HFF-Myc (cell line): ENCODE data around the gene IQSEC1.

Experiments used
- DNase-seq: peaks from one replicate; pipeline ENCODE4 v3.0.0-alpha.2; 2011; ENCODE audit warnings: low read depth; ENCODE audit errors: extremely low read depth
- H3K4me3 ChIP-seq: replicated peaks from 2 replicates; pipeline ENCODE4 v1.5.1; 2011; ENCODE audit warnings: low read depth, mild to moderate bottlenecking, control low read depth, low read length
- TF ChIP-seq, protein P1 (sequence below): IDR thresholded peaks from 2 replicates; pipeline ENCODE4 v1.5.1; 2012; ENCODE audit warnings: mild to moderate bottlenecking, low read depth, low read length, control low read depth; ENCODE audit errors: missing control alignments

The IQSEC1 gene

DNA sequence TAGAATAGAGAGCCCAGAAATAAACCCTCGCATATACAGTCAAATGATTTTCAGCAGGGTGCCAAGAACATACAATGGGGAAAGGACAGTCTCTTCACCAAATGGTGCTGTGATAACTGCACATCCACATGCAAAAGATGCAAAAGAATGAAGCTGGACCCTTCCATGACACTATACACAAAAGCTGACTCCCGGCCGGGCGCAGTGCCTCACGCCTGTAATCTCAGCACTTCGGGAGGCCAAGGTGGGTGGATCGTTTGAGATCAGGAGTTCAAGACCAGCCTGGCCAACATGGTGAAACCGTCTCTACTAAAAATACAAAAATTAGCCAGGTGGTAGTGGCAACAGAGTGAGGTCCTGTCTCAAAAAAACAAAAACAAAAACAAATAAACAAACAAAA is 43.2 kb upstream of the IQSEC1 start:
- TF ChIP-seq, protein P1, sequence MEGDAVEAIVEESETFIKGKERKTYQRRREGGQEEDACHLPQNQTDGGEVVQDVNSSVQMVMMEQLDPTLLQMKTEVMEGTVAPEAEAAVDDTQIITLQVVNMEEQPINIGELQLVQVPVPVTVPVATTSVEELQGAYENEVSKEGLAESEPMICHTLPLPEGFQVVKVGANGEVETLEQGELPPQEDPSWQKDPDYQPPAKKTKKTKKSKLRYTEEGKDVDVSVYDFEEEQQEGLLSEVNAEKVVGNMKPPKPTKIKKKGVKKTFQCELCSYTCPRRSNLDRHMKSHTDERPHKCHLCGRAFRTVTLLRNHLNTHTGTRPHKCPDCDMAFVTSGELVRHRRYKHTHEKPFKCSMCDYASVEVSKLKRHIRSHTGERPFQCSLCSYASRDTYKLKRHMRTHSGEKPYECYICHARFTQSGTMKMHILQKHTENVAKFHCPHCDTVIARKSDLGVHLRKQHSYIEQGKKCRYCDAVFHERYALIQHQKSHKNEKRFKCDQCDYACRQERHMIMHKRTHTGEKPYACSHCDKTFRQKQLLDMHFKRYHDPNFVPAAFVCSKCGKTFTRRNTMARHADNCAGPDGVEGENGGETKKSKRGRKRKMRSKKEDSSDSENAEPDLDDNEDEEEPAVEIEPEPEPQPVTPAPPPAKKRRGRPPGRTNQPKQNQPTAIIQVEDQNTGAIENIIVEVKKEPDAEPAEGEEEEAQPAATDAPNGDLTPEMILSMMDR, result no peak
- no peak for DNase-seq
- H3K4me3 ChIP-seq, result no peak overlapping the region

DNA sequence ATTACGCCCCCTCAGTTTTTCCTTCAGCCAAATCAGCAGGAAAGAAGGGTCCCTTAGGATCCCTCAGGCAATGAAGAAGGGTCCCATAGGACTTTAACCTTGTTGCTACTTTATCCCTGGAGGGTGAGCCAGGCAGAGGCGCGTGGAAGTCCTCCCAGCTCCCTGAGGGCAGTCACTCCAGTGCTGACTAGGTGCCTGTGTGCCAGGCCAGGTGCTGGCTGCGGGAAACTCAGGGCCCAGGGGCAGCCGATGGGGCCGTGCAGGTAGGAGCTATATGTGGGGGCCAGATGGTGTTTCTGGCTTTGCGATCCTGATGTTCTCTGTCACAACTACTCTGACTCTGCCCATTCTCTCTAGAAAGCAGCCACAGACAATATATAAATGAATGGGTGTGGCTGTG is 42.8 kb upstream of the IQSEC1 start:
- no peak overlapping the region for H3K4me3 ChIP-seq
- DNase-seq, result no peak
- TF ChIP-seq, protein P1, result no peak

DNA sequence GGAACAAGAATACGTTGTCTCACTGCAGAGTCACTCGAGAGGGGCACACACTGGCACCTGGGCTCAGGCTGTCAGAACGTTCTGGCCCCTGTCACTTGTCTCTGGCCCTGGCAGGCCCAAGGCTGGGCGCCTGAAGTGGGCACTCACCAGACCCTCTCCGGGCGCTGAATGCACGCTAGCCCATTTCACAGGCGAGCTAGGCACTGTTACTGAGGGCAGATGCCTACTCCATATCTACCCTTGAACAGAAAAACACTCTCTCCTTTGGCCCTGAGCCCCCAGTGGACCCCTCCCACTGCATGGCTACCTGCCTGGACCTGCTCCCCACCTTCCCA is 42.3 kb upstream of the IQSEC1 start:
- TF ChIP-seq, protein P1, result no peak
- DNase-seq, result no peak
- no peak overlapping the region for H3K4me3 ChIP-seq

DNA sequence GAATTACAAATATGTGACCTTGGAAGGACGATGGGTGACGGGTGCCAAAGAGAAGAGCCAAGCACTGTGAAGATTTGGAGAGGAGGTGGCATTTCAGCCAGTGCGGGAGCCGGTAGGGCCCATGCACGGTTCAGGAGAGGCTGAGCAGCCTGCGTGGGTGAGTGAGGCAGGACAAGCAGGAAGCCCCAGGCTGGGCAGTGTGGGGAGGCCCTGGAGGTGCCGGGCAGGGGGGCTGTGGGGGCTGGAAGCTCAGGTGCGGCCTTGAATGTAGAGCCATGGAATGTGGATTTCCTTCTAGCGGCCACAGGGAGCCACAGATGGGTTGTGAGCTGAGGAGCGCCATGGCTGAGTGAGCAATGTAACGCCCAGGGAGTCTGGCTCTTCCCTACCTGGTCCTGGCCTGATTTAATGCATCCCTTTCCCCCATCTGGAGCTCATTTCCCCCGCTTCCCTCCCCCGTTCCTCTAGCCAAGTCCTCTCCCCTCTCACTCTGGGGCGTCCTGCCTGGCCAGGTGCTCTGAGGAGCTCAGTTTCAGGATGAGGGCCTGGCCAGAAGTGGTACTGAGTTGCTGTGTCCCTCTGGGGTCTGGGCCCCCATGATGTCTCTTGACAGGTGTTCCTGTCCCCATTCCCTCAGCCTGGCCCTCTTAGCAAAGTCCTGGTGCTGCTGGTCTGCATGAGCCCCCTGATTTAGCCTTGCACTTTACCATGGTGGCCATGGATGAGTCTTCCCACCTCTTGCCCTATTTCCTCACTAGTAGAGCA is 41.8 kb upstream of the IQSEC1 start:
- TF ChIP-seq, protein P1, result no peak
- no peak overlapping the region for H3K4me3 ChIP-seq
- no peak for DNase-seq

DNA sequence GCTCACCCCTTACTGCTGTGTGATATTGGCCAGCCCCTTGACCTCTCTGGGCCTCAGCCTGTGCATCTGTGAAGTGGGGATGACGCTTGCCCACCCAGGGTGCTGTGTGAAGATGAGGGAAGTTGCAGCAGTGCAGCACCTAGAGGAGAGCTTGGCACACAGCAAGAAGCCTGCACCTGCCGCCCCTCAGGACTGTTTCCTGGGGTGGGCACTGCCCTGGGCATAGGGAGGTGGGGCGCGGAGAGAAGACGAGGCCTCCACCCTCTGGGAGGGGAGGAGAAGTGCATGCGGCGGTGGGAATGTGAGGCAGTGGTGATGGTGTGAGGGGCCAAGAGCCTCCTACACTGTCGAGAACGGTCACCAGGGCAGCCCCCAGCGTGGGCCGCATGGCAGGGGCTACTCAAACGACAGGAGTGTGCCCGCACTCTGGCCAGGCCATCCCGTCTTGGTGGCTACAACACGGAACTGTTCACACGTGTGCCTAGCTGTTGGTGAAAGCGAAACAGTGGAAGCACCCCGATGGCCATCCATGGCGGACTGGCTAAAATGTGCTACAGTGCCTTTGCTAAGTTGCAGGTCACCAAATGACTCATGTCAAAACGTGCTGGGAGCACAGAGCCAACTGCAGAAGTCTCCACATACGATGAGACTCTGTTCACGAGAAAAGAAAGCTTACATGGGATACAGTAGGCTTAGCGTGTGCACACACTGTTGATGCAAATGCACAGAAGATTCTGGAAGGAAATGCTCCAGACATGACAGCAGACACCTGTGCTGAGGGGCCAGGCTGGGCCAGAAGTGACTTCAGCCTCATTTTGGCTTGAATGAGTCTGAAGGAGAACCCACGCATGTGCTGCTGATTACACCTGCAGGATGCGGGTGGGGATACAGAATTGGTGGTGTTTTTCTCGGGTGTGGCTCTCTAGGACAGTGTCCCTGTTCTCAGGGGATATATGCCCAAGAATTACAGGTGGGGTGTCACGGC is 40.4 kb upstream of the IQSEC1 start:
- TF ChIP-seq, protein P1, result no peak
- no peak for DNase-seq
- H3K4me3 ChIP-seq, result no peak overlapping the region

DNA sequence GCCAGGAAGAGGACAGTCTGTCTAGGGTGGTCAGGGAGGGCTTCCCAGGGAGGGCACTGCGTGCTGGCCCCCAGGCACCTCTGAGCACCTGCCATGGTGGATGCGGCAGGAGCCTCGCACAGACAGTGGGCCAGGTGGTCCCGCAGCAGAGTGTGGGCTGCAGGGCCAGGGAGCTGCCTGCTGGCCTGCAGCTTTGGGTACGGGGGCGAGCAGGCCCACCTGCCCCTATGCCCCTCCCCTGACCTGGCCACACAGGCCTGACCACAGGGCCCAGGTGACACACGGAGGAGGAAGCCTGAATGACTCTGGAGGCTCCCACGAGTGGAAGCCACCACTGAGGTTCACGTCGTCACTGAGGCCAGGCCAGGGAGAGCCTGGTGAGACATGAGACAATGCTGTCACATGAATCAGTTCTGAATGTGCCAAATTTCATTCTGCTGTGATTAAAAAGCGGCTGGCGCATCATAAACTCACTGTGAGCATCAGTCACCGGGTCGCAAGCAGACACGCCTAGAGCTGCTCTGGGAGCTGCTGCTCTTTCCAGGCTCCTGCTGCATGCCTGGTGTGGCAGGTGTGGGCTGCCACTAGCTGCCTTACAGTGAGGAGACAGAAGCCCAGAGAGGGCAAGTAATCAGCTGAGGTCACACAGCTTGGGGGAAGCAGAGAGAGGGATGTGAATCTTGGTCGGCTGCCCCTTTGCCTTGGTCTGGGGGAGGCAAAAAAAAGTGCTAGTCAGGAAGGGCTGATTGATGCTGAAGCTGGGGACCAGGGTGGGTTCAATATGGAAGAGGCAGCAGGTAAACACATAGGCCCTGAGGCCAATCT is 39.5 kb upstream of the IQSEC1 start:
- DNase-seq, result no peak
- TF ChIP-seq, protein P1, result no peak
- H3K4me3 ChIP-seq, result no peak overlapping the region
